Heart left ventricle (tissue), 13 donors: ENCODE measurements around the gene TMEM255A.

Experiments
- CTCF ChIP-seq, 12 donors: fragments of 200-600 bp; sonication (generic) in 4 of 12; IDR thresholded peaks; one replicate each; pipeline versions ENCODE4 v1.5.0 to v1.8.0; 2018 to 2022; ENCODE audit warnings: antibody characterized with exemption in 12 of 12, mild to moderate bottlenecking in 5 of 12
- POLR2A ChIP-seq, 2 donors: fragments of 450-650 bp; IDR thresholded peaks; one replicate each; pipeline ENCODE4 v1.6.1; 2017; ENCODE audit warnings: antibody characterized with exemption in 2 of 2, mild to moderate bottlenecking in 2 of 2, moderate library complexity in 2 of 2
- donor health status: ischemic (EF 13 %, LVEDD 7.1; RV severe dilation, severe dysfunction).
- donor health status: DM: no; HTN: yes; CAD: no.
- donor health status: DM: no; HTN: no; CAD: no.
- donor health status: ischemic (EF 25% LVEDD 6.9; RV normal size, moderate dysfunction).
- donor health status: ischemic (EF 25% LVEDD 5.7; RV mildly dilated, moderate dysfunction).
- donor health status: ischemic (EF 35%, LVEDD 5.7; RV mildly dilated, moderate dysfunction).
- donor health status: nonischemic (EF 11% LVEDD 7.7; RV severe dilation, severe dysfunction).
- donor health status: DM: yes; HTN: yes; CAD: no.
- donor health status: PGD.
- donor health status: ischemic (EF 29% LVEDD 5.4; RV normal size, mild dysfunction).
- donor health status: nonischemic (EF 23%, LVEDD 6.1; RV moderate dilation, normal function).

- no peak for TF ChIP-seq POLR2A (IDR thresholded peaks at IDR 0.05)
- no peak for TF ChIP-seq CTCF (IDR thresholded peaks at IDR 0.05)
Measured at GRCh38 chrX:120262859-120263708, 48.2 kb downstream of the TMEM255A start.
